Medulla oblongata (tissue), 1 donor: ENCODE results near the gene GLYATL1B.
"Not testable (repeated sequence)": the region's sequence is repeated elsewhere in the genome, so short reads cannot be mapped to it uniquely, and the experiment has no call there.

Source experiments
- DNase-seq: peaks from one replicate; pipeline ENCODE4 v3.0.0-alpha.2; 2015; ENCODE audit errors: extremely low spot score

Gene GLYATL1B, protein sequence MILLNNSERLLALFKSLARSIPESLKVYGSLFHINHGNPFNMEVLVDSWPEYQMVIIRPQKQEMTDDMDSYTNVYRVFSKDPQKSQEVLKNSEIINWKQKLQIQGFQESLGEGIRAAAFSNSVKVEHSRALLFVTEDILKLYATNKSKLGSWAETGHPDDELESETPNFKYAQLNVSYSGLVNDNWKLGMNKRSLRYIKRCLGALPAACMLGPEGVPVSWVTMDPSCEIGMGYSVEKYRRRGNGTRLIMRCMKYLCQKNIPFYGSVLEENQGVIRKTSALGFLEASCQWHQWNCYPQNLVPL

DNA sequence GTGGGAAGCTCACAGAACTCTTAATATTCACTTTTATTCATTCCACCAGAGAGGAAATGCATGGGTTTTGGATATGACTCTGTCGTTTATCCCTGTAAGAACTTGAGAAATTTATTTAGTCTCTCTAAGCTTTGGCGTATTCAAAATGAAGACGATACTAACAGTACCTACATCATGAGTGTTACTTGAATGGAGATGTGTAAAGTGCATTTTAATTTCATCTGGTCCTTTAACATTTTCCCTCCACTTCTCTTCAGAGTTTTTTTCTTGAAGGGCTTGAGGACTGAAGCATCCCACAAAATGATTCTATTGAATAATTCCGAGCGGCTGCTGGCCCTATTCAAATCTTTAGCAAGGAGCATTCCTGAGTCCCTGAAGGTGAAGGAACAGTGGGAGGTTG lies at the start of gene GLYATL1B:
Gene GLYATL1B, plus strand, starts transcription at position 301 of the 400 bp plus-strand sequence. Its CDS starts 0 bp downstream, at position 301.
- not testable (repeated sequence) for DNase-seq

DNA sequence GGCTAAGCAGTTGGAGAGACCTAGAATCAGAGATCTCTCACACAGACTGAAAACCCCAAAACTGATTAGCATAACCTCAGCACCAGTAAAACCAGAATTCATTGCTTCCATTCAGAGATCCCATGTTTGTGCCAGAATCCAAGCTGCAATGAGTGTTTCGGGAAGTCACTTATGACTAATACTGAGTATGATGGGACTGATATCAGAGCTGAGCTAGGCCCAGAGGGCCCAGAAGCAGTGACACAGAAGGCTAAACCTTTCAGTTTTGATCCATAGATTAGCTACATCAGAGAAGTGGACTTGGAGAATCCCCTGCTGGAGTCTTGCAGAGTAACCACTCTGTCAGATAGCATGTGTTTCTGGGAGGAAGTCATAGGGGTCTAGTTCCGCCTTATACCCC lies 49.6 kb upstream of the GLYATL1B start:
- not testable (repeated sequence) for DNase-seq

DNA sequence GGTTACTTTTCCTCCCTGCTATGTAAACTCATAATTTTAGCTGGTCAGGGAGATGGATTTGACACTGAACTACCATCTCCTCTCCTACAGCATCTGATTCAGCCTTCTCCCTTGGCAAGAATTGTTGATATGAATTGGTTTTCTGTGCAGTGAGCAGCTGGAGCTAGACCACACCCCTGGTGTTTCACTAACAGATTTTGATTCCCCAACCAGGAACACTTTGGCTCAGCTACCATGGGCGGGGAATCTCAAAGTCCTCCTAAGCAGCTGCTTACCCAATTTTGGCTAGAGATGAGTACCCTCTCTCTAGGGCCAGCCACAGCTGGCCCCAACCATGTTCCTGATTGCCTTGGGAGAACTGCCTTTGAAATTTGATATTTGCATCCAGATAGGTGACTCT lies 48.7 kb upstream of the GLYATL1B start:
- not testable (repeated sequence) for DNase-seq

DNA sequence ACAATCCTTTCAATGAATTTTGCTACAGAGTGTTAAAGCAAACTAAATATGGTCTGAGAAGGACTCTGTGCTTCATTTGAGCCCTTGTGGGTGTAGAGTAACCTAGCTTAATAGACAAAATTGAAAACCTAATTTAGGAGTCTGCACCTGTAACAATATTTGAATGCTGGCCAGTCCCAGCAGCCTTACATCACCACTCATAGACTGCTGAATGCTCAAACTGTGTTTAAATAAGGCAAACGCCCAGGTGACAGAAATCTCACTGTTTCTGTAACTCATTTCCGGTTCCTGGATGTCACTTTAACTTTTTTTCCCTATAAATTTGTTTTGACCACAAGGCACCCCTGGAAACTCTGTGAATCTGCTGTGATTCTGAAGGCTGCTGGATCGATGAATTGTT lies 45.5 kb upstream of the GLYATL1B start:
- DNase-seq: no peak

DNA sequence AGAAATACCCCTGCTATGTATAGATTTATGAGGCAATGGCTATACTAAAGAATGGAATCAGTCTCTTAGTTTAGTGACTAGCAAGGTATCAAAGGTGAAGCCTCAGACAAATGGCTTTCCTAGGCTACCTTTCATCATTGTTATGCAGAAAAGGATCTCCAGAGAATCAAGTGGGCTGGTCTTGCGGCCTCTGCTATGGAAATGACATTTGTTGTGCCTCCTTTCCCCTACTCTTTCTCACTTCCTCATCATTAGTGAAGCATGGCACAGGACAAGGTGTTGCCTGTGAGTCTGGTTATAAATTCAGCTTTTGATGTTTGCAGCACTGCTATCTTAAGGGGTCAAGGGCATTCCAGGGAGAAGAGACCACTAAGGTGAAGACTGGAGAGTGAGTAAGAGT lies 34.7 kb upstream of the GLYATL1B start:
- DNase-seq: not testable (repeated sequence)

DNA sequence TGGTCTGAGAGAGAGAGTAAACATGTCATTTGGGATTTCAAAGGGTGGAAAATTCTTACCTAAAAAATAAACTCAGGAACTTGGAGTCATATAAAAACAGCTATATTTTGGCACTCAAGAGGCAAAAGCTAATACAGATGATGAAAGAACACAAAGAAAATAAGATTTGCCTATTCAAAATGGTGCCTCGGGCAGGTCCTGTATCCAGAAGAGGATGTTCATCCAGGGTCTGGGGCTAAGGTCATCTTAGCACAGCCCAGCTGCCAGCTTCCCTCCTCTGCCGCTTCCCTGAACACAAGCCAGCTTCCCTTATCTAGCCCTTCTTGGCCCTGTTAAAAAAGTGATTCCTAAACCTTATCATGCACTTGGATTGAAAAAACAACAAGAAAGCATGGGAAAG lies 33.8 kb upstream of the GLYATL1B start:
- not testable (repeated sequence) for DNase-seq

DNA sequence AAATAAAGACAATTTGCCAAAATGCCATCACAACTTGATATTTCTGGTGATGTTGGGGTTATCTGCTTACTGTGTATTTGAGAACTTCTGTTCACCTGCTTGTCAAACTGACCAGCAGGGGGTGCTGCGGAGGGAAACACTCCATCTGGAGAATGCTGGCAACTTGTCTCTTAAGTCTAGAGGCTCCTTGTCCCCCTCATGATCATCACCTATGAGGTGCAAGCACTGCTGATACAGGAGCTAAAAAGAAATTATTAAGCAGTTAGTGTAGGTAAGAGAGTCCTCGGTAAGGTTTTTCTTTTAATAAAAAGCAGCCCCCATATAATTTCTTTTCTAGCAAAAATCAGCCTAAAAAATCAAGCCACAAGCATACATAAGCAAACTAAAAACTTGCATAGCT lies 32.7 kb upstream of the GLYATL1B start:
- peak; percentile 74 for DNase-seq

DNA sequence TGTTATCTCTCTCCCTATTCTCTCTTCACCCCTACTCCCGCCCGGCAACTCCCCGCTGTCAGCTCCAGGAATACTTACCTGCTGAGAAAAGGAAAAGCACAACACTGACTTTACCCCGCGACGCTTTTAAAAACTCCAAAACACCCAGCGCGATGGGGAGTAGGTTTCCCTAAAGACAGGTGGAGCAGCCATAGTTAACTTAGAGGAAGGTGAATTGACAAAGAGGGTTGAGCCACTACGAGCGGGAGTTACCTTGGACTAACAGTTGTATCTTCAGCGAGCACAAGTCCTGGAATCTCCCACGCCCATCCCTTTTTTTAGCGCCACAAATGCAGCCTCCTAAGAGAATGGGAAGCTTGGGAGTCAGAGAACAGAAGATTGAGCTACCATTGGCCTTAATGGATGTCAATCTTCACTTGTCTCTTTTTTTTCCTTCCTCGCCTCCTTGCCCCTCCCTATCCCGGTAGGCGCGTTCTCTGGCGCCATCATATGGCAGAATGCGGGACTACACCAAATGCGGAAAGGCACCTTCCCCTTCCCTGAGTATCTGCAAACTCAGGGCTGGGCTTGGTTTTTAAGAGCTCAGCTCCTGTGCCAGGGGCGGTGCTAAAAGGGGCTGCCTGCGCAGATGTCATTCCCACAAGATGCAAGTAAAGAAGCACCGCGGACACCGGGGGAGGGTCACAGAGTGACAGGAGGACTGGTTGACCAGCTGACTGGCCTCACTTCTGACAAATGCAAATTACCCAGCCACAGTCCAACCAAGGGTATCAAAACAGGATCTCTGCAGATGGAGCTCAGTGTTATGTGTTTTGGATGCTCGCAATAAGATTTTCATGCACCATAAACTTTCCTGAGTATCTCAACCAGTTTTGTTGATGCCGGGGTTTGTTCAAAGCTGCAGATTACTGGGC lies 27.7 kb upstream of the GLYATL1B start:
- DNase-seq: peak; percentile 93

DNA sequence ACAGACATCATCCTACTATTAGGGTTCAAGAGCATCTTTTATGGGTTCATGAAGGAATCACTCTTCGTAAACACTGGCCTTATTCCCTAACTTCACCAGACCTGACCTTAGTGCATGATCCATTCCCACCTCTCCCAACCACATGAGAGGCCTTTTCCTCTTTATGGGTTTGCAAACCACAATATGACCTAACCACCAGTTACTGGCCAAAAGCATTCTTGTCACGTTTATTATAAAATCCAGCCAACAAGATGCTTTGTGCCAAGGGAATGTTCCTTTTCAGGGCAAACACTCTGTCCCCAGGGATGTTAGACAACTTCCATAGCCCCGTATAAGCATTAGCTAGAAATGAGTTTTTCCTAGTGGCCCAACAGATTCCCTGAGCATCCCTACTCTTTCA lies 26.0 kb upstream of the GLYATL1B start:
- not testable (repeated sequence) for DNase-seq

DNA sequence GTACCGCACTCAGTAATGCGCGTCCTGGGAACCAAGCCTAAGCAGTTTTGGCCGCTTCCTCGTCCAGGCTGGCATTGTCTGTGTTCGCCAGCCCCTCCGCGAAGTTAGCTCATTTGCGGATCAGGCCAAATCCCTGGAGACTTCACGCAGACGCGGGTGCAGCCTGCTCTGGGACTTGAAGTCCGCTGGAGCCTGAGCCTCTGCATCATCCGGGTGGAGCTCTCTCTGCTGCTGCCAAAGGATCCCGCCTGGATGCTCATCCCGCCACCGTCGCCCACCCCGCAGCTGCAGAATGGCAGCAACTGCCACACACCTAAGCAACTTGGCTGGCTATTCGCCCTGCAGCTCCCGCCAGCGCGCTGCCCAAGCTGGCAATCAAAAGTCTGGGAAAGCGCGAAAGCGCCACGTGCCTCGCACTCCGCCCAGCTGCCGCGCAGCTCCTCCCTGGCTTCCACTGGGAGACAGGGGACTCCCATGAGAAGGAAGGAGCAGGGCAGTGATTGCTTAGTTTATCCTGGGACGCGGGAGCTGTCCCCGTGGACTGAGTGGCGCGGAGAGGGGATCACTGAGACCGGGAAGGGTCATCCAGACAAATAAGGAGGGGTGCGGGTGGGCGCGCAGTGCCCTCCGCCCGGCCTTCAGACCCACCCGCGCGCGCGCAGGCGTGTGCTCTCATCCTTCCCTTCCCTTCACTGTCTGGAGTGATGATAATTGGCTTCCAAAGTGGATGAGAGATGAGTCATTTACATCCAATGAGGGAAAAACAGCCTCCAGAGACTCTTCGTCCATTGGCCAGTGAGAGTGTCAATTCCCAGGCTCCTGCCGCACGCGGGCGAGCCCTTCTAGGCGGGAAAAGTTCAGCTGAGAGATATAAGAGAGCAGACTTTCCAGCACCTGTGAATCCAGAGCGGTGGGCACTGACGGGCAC lies 23.2 kb upstream of the GLYATL1B start:
- DNase-seq: no peak

DNA sequence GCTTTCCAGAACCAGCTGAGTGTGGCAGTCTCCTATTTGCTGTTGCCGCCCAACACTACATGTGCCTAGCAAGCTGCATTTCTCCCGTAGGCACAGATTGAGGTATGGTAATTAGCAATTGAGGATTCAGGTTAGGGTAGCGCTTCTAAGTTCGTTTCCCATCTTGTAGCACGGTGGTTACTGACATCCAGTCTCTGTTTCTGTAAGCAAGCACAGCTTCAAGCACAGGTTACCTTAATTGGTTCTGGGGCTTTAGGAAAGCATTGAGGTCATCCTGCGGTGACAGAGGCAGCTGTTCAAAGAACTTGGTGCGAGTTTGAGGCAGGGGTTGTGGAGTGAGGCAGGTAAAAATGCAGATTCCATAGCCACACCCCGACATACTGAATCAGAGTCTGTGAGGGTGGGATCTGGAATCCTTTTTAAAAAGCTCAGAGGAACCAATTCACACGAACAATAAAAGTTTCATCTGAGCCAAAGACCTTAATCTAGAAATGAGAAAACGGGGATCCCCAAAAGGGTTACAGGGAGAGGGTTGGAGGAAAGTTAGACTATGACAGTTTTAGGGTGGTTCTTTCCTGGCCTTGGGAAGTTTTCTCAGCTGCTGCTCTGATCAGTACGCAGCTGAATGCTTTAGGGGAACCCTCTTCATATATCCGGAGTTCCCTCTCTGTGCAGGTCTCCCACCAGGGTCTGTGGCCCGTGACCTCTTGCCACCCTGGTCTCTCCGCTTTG lies 21.9 kb upstream of the GLYATL1B start:
- not testable (repeated sequence) for DNase-seq

DNA sequence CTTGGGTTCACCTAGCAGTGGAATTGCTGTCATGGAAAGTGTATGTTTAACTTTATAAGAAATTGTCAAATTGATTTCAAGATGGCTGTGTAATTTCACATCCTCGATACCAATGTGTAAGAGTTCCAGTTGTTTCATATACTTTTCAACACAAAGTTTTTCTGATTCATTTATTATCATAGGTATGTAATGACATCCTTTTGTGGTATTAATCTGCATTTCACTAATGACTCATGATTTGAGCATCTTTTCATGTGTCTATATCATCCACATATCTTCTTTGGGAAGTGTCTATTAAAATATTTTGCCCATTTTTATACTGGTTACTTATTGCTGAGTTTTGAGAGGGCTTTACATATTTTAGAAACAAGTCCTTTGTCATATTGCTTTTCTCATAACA lies 17.0 kb upstream of the GLYATL1B start:
- no peak for DNase-seq

DNA sequence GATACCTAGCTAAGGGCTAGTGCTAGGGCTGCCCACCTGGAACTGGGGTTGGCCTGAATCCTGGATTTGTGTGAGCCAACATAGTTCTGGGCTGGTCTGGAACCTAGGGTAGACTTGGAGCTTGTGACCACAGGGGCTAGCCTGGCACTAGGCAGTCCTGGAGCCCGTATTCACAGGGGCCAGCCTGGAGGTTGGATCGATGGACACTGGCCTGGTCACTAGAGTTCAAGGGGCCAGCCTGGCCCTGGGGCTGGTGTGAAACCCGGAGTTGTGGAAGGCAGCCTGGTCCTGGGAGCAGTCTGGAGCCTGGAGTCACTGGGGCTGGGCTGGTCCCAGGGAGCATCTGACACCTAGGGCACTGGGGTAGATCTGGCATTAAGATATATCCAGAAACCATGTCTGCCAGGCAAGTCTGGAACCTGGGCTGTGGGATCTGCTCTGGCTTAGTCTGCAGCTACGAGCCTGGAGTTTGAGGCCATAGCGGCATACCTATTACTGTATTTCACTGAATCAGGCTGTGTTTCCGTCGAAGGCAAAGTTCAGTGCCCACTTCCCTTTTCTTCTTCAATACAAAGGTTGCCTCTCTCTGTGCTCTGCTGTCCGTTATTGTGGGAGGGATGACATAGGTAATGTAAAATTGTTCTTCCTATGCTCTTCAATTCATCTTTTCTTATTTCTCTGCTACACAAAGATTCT lies 9.1 kb upstream of the GLYATL1B start:
- no peak for DNase-seq

DNA sequence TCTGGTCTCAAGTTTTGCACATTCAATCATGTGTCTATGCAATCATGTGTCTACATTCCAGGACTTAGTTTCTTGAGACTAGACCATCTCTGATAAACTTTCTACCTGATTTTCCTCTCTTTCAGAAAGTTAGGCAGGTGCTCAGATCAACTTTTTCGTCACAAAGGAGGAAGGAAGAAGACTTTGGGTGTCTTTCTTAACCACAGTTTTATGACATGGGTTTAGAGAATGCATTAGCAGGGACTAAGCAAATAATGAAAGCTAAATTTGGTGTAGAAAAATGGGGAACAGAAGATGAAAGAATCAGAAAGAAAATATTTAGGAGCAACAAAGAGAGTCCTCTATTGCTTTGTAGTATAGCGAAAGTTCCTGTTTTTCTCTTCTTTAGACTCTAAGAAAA lies 7.7 kb upstream of the GLYATL1B start:
- DNase-seq: no peak

DNA sequence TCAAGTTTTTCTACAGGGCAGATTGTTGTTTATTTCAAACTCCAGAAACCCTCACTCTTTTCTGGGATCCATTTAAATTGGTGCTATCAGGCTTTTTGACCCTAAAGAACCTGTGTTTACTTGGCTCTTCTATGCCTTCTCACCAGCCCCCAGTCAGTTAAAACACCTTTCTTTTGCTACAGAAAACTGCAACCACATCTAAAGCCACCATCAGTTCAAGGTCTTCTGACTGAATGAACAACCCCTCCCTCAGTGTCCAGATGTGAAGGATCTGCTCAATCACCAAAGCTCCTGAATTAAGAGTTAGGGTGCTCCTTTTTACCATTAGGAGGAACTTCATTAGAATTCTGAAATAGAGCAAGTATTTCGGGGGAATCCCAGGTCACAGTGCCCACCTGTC lies 7.0 kb upstream of the GLYATL1B start:
- no peak for DNase-seq

DNA sequence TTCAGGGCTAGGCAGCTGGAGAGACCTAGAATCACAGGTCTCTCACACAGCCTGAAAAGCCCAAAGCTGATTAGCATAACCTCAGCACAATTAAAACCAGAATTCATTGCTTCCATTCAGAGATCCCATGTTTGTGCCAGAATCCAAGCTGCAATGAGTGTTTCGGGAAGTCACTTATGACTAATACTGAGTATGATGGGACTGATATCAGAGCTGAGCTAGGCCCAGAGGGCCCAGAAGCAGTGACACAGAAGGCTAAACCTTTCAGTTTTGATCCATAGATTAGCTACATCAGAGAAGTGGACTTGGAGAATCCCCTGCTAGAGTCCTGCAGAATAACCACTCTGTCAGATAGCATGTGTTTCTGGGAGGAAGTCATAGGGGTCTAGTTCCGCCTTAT lies 5.7 kb upstream of the GLYATL1B start:
- not testable (repeated sequence) for DNase-seq

DNA sequence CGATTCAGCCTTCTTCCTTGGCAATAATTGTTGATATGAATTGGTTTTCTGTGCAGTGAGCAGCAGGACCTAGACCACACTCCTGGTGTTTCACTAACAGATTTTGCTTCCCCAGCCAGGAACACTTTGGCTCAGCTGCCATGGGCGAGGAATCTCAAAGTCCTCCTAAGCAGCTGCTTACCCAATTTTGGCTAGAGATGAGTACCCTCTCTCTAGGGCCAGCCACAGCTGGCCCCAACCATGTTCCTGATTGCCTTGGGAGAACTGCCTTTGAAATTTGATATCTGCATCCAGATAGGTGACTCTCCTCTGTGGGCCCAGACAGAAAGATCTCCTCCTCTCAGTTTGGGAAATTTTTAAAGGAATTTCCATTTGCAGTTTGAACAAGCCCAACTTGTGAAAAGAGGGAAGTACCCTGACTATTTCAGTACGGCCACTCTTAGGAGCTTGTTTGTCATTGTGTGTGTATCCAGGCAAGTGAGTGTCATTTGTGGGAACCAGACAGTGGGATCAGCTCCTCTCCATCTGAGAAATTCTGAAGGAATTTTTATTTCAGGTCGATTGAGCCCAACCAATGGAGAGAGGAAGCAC lies 4.6 kb upstream of the GLYATL1B start:
- DNase-seq: not testable (repeated sequence)

DNA sequence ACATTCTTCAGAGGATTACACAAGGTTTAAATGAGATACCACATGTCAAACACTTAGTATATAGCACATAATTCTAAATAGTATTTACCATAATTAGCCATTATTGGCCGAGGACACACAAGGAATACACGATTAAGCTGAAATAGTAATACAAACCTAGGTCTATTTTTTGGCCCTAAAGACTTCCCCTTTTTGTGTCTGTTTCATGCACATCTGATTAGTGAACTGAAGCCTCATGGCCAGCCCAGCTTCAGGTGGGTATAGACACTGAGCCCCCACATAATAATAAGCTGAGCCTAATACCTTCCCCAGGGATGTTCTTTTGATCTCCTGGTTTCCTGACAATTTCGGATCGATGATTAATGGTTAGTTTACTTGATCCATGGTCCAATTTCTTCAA lies 2.1 kb downstream of the GLYATL1B start:
- no peak for DNase-seq

DNA sequence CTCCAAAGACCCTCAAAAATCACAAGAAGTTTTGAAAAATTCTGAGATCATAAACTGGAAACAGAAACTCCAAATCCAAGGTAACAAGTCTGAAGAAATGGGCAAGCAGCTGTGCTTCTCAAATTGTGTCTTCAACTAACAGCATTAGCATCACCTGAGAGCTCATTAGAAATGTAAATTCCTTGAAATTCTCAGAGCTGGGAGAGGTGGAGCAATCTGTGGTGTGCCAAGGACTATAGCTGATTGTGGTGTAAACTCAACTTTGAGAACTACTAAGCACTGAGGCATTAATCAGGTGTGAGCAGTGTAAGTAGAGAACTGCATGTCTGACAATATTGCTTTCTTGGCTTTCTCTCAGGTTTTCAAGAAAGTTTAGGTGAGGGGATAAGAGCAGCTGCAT lies 7.5 kb downstream of the GLYATL1B start:
- DNase-seq: not testable (repeated sequence)

DNA sequence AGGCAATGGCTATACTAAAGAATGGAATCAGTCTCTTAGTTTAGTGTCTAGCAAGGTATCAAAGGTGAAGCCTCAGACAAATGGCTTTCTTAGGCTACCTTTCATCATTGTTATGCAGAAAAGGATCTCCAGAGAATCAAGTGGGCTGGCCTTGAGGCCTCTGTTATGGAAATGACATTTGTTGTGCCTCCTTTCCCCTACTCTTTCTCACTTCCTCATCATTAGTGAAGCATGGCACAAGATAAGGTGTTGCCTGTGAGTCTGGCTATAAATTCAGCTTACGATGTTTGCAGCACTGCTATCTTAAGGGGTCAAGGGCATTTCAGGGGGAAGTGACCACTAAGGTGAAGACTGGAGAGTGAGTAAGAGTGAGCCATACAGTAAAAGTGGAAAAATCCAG lies 9.1 kb downstream of the GLYATL1B start:
- not testable (repeated sequence) for DNase-seq
